ENCODE data around the gene MATN4.

The MATN4 gene

GRCh38 chr20:45290677-45291355, 17.3 kb downstream of the MATN4 start:
- TF ChIP-seq EZH2phosphoT487 (IDR thresholded peaks at IDR 0.05; ENCODE audit: borderline replicate concordance, low read length): no peak
- peak; percentile 92 for TF ChIP-seq CTCF (IDR thresholded peaks at IDR 0.05; ENCODE audit: low read depth, low read length, poor library complexity, severe bottlenecking)
- Histone ChIP-seq H3K4me3 (ENCODE audit: low read length) (no peak overlapping the region), H3K27me3 (ENCODE audit: control insufficient read depth, low read length) (peaks cover 6% of the 10 kb centered on the region; the same call in 1 of the 2 replicates), H3K4me2 (ENCODE audit: low read length) (no peak overlapping the region), H3K27ac (ENCODE audit: low read depth, low read length) (no peak overlapping the region), H3K9me2 (replicated peaks; ENCODE audit: control insufficient read depth, low read length) (no peaks in the 10 kb centered on the region), H3K36me3 (ENCODE audit: control insufficient read depth, low read length) (no peaks in the 10 kb centered on the region), H3K79me2 (ENCODE audit: control insufficient read depth, low read length) (no peaks in the 10 kb centered on the region), H3K4me1 (ENCODE audit: control insufficient read depth, low read length) (no peaks in the 10 kb centered on the region), H4K20me1 (ENCODE audit: control insufficient read depth, insufficient read depth, low read depth, low read length) (no peaks in the 10 kb centered on the region), H3K9me3 (ENCODE audit: control insufficient read depth, insufficient read depth, low read length) (no peaks in the 10 kb centered on the region), H3F3A (ENCODE audit: control insufficient read depth, insufficient read depth) (no peaks in the 10 kb centered on the region)

GRCh38 chr20:45289942-45290676, 18.0 kb downstream of the MATN4 start:
- Histone ChIP-seq H3K4me2 (ENCODE audit: low read length) (no peak overlapping the region), H3F3A (ENCODE audit: control insufficient read depth, insufficient read depth) (no peaks in the 10 kb centered on the region), H3K4me3 (ENCODE audit: low read length) (no peak overlapping the region), H4K20me1 (ENCODE audit: control insufficient read depth, insufficient read depth, low read depth, low read length) (no peaks in the 10 kb centered on the region), H3K36me3 (ENCODE audit: control insufficient read depth, low read length) (no peaks in the 10 kb centered on the region), H3K9me3 (ENCODE audit: control insufficient read depth, insufficient read depth, low read length) (no peaks in the 10 kb centered on the region), H3K27me3 (ENCODE audit: control insufficient read depth, low read length) (peaks cover 6% of the 10 kb centered on the region; the same call in 1 of the 2 replicates), H3K27ac (ENCODE audit: low read depth, low read length) (no peak overlapping the region), H3K4me1 (ENCODE audit: control insufficient read depth, low read length) (no peaks in the 10 kb centered on the region), H3K79me2 (ENCODE audit: control insufficient read depth, low read length) (no peaks in the 10 kb centered on the region), H3K9me2 (replicated peaks; ENCODE audit: control insufficient read depth, low read length) (no peaks in the 10 kb centered on the region)
- TF ChIP-seq EZH2phosphoT487 (IDR thresholded peaks at IDR 0.05; ENCODE audit: borderline replicate concordance, low read length): no peak
- no peak for TF ChIP-seq CTCF (IDR thresholded peaks at IDR 0.05; ENCODE audit: low read depth, low read length, poor library complexity, severe bottlenecking)

- Histone ChIP-seq H3K9me2 (replicated peaks; ENCODE audit: control insufficient read depth, low read length) (no peaks in the 10 kb centered on the region), H3K9me3 (ENCODE audit: control insufficient read depth, insufficient read depth, low read length) (no peaks in the 10 kb centered on the region), H3F3A (ENCODE audit: control insufficient read depth, insufficient read depth) (no peaks in the 10 kb centered on the region), H3K4me2 (ENCODE audit: low read length) (no peak overlapping the region), H3K4me1 (ENCODE audit: control insufficient read depth, low read length) (no peaks in the 10 kb centered on the region), H4K20me1 (ENCODE audit: control insufficient read depth, insufficient read depth, low read depth, low read length) (no peaks in the 10 kb centered on the region), H3K36me3 (ENCODE audit: control insufficient read depth, low read length) (no peaks in the 10 kb centered on the region), H3K27me3 (ENCODE audit: control insufficient read depth, low read length) (peaks cover 3% of the 10 kb centered on the region; the same call in 1 of the 2 replicates), H3K27ac (ENCODE audit: low read depth, low read length) (no peak overlapping the region), H3K79me2 (ENCODE audit: control insufficient read depth, low read length) (no peaks in the 10 kb centered on the region), H3K4me3 (ENCODE audit: low read length) (no peak overlapping the region)
- TF ChIP-seq CTCF (IDR thresholded peaks at IDR 0.05; ENCODE audit: low read depth, low read length, poor library complexity, severe bottlenecking): no peak
- no peak for TF ChIP-seq EZH2phosphoT487 (IDR thresholded peaks at IDR 0.05; ENCODE audit: borderline replicate concordance, low read length)
Observed at GRCh38 chr20:45288860-45289259, 19.2 kb downstream of the MATN4 start.
